ENCODE measurements around the gene PPP2R5B. TPM values are rescaled to one million over a fixed set of nuclear protein-coding genes. Genes with fewer than 3 reads are reported as not detected.

Gene PPP2R5B
- total RNA-seq, 1 experiment from 2014 or later, result 14.0 TPM

GRCh38 chr11:64909653-64910343 is 14.7 kb upstream of the PPP2R5B start:
- no TSS peak for BruUV-seq (replicated peaks)
- ATAC-seq, result no peak
- intact Hi-C loops (cut with micrococcal nuclease; ENCODE audit: unreplicated experiment), result no loop called here
- no peak overlapping the region for H3K4me3 ChIP-seq (ENCODE audit: low read depth in 2 of 2, low read length in 2 of 2)
- no peaks in the 10 kb centered on the region for H3K27me3 ChIP-seq (ENCODE audit: control insufficient read depth, insufficient read depth, low read length)
- no peaks in the 10 kb centered on the region for H3K4me1 ChIP-seq (ENCODE audit: control insufficient read depth, insufficient read depth, low read length)
- H3K27ac ChIP-seq (ENCODE audit: low read length), result no peak overlapping the region
- in situ Hi-C loops (cut with HindIII; ENCODE audit: low pct_unique_long_range_greater_than_20kb, low sequenced_read_pairs), result no loop called here
- TF ChIP-seq CTCF (IDR thresholded peaks at IDR 0.05), result no peak
- no peak for TF ChIP-seq POLR2AphosphoS5 (IDR thresholded peaks at IDR 0.05; ENCODE audit: low read depth, low read length)
- no peak for TF ChIP-seq REST (IDR thresholded peaks at IDR 0.05; ENCODE audit: insufficient read depth in 1 of 2, low read depth in 2 of 2, low read length in 1 of 2)
- no peak for TF ChIP-seq SIN3A (IDR thresholded peaks at IDR 0.05; ENCODE audit: borderline replicate concordance, insufficient read depth, low read depth, low read length)
- no peak for TF ChIP-seq TCF7L2 (IDR thresholded peaks at IDR 0.05; ENCODE audit: low read depth, low read length)
- POLR2A ChIA-PET, result no interaction called here
- CTCF ChIA-PET, result no interaction called here
- DNase-seq (ENCODE audit: low read depth, low spot score), result no peak
- peaks cover 5% of the 10 kb centered on the region; the same call in 1 of the 2 replicates for H3K36me3 ChIP-seq (ENCODE audit: control insufficient read depth, insufficient read depth, low read length)
- no peaks in the 10 kb centered on the region for H3K9me3 ChIP-seq (ENCODE audit: control insufficient read depth, insufficient read depth, low read depth, low read length)

- intact Hi-C loops (cut with micrococcal nuclease; ENCODE audit: unreplicated experiment) (no loop called here), in situ Hi-C loops (cut with HindIII; ENCODE audit: low pct_unique_long_range_greater_than_20kb, low sequenced_read_pairs) (no loop called here)
- no peak overlapping the region for H3K4me3 ChIP-seq (ENCODE audit: low read depth in 2 of 2, low read length in 2 of 2)
- H3K27me3 ChIP-seq (ENCODE audit: control insufficient read depth, insufficient read depth, low read length), result no peaks in the 10 kb centered on the region
- no TSS peak for BruUV-seq (replicated peaks)
- TF ChIP-seq POLR2AphosphoS5 (IDR thresholded peaks at IDR 0.05; ENCODE audit: low read depth, low read length) (no peak), REST (IDR thresholded peaks at IDR 0.05; ENCODE audit: insufficient read depth in 1 of 2, low read depth in 2 of 2, low read length in 1 of 2) (no peak), TCF7L2 (IDR thresholded peaks at IDR 0.05; ENCODE audit: low read depth, low read length) (no peak), CTCF (IDR thresholded peaks at IDR 0.05) (no peak), SIN3A (IDR thresholded peaks at IDR 0.05; ENCODE audit: borderline replicate concordance, insufficient read depth, low read depth, low read length) (no peak)
- ATAC-seq (no peak), DNase-seq (ENCODE audit: low read depth, low spot score) (no peak)
- H3K4me1 ChIP-seq (ENCODE audit: control insufficient read depth, insufficient read depth, low read length), result peaks cover 5% of the 10 kb centered on the region; the same call in 1 of the 2 replicates
- H3K36me3 ChIP-seq (ENCODE audit: control insufficient read depth, insufficient read depth, low read length), result peaks cover 5% of the 10 kb centered on the region; the same call in 1 of the 2 replicates
- CTCF ChIA-PET, result no interaction called here
- no peak overlapping the region for H3K27ac ChIP-seq (ENCODE audit: low read length)
- POLR2A ChIA-PET, result no interaction called here
- H3K9me3 ChIP-seq (ENCODE audit: control insufficient read depth, insufficient read depth, low read depth, low read length), result no peaks in the 10 kb centered on the region
These were observed 13.9 kb upstream of the PPP2R5B start for GRCh38 chr11:64910451-64911093.

All from Panc1 (cell line).